Vagina (tissue), 2 donors: Measurements from ENCODE around the gene SERPINA5.

Source experiments
- POLR2A ChIP-seq, 2 donors: fragments of 450-650 bp; IDR thresholded peaks; one replicate each; pipeline ENCODE4 v1.6.1; 2017; ENCODE audit warnings: antibody characterized with exemption in 2 of 2, mild to moderate bottlenecking in 2 of 2, moderate library complexity in 2 of 2
- TF ChIP-seq, protein P1 (sequence below), 3 experiments: fragments of 450-650 bp in 2 of 3; fragments of 200-600 bp in 1 of 3; sonication (generic) in 1 of 3; IDR thresholded peaks; one replicate each; pipeline ENCODE4 v1.5.1; 2017 to 2019; ENCODE audit warnings: antibody characterized with exemption in 3 of 3, mild to moderate bottlenecking in 2 of 3, moderate library complexity in 2 of 3

DNA sequence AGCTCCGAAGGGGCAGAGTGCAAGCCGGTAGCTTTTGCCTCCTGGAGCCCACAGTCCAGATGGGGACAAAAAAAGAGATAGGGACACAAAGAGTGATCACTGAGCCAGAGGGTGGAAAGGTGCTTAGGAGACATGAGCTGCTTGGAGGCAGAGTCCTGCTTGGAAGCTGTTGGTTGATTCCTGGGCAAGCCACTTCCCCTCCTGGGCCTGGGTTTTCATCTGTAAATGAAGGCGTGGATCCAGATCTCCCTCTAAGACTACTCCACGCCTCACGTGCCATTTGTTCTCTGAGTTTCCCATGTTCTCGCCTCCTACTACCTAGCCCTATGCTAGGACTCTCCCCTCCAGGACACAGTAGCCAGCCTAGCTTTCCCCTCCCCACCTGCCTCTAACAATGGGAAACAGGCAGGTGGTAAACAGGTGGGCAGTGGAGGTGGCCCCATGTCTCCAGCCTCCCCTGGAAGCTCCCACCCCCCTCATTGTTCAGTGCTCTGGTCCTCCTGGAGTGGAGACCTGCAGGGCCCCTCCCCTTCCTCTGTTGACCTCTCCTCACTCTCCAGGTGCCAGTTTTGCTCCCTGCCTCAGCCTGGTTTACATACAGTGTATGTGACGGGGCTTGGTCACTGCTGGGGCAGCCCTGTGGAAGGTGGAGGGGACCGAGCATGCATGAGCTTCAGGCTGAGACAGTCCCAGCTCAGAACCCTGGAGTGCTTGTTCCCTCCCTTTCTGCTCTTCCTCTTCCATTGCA lies 34.8 kb downstream of the SERPINA5 start:
- TF ChIP-seq, protein P1, sequence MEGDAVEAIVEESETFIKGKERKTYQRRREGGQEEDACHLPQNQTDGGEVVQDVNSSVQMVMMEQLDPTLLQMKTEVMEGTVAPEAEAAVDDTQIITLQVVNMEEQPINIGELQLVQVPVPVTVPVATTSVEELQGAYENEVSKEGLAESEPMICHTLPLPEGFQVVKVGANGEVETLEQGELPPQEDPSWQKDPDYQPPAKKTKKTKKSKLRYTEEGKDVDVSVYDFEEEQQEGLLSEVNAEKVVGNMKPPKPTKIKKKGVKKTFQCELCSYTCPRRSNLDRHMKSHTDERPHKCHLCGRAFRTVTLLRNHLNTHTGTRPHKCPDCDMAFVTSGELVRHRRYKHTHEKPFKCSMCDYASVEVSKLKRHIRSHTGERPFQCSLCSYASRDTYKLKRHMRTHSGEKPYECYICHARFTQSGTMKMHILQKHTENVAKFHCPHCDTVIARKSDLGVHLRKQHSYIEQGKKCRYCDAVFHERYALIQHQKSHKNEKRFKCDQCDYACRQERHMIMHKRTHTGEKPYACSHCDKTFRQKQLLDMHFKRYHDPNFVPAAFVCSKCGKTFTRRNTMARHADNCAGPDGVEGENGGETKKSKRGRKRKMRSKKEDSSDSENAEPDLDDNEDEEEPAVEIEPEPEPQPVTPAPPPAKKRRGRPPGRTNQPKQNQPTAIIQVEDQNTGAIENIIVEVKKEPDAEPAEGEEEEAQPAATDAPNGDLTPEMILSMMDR (IDR thresholded peaks at IDR 0.05), result no peak
- no peak for TF ChIP-seq POLR2A (IDR thresholded peaks at IDR 0.05)
